Ascending aorta (tissue), 2 donors: ENCODE results near the gene RASA3. TPM values are rescaled to one million over a fixed set of nuclear protein-coding genes. Genes with fewer than 3 reads are reported as not detected.

Experiments
- DNase-seq, 2 donors: peaks; one replicate each; pipeline ENCODE4 v3.0.0-alpha.2; 2019; ENCODE audit warnings: low spot score in 2 of 2
- H3K27ac ChIP-seq, 2 donors: fragments of 200-600 bp; sonication (generic); one replicate each; pipeline ENCODE4 v1.5.1; 2016 to 2017; ENCODE audit warnings: mild to moderate bottlenecking in 1 of 2
- H3K27me3 ChIP-seq: fragments of 200-600 bp; sonication (generic); one replicate; pipeline ENCODE4 v1.5.1; 2017
- H3K36me3 ChIP-seq, 2 donors: fragments of 200-600 bp; sonication (generic); one replicate each; pipeline ENCODE4 v1.5.1; 2016
- H3K4me1 ChIP-seq, 2 donors: fragments of 200-600 bp; sonication (generic); one replicate each; pipeline ENCODE4 v1.5.1; 2016 to 2017; ENCODE audit warnings: mild to moderate bottlenecking in 1 of 2
- H3K4me3 ChIP-seq, 2 donors: fragments of 200-600 bp; sonication (generic); one replicate each; pipeline ENCODE4 v1.5.1; 2016 to 2017; ENCODE audit warnings: mild to moderate bottlenecking in 1 of 2
- H3K9me3 ChIP-seq, 2 donors: fragments of 200-600 bp; sonication (generic); one replicate each; pipeline ENCODE4 v1.5.1; 2016
- CTCF ChIP-seq, 3 experiments: fragments of 200-600 bp in 2 of 3; fragments of 450-650 bp in 1 of 3; sonication (generic) in 2 of 3; IDR thresholded peaks; one replicate each; pipeline ENCODE4 v1.5.1; 2016 to 2019; ENCODE audit warnings: antibody characterized with exemption in 3 of 3, mild to moderate bottlenecking in 1 of 3, moderate library complexity in 1 of 3
- intact Hi-C: fragments of 100-400 bp; cut with DNase I; formaldehyde crosslinking; loops from one replicate; pipeline ENCODE4 v1.15.1; 2023
- total RNA-seq: library from RNA; depleted of rRNA; stranded (reverse); fragments of >200 nt; gene quantifications from one replicate; pipeline ENCODE4 v1.1.0, GENCODE V29; 2016

RASA3 gene
- total RNA-seq, 1 donor from 2014 or later = 30.7 TPM

DNA sequence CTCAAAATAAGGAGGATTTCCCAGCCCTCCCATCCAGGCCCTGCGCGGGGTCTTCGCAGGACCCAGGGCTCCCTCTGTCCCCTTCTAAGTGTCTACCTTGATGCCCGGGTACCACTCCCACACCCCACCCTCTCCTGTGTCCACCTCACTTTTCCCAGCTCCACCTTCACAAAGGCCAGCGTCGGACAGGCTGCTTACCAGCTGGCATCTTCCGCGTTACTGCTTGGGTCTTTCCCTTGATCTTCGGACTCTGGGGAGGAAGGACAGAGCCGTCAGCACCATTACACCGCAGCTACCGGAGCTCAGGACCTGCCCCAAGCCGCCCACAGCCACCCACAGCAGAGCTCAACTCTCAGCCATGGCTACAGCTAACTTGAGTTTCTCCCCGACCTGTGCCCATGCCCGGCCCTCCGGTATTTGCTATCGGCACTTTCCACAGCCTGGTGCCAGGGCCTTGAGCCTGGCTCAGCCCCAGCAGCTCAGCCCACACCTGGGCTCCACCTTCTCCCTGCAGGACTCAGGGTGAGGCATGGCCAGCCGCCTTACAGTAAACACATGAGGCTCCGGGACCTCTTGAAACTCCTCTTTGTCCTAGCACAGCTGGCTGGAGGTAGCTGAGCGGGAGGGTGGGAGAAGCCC, 162.3 kb downstream of the RASA3 start:
- no peak for TF ChIP-seq CTCF (IDR thresholded peaks at IDR 0.05)
- no peak overlapping the region for H3K4me3 ChIP-seq
- intact Hi-C loops = loop anchor here (10.0 kb wide), 1 partner anchor 165 kb away; the partner anchor contains the start of gene RASA3
- DNase-seq = no peak
- peaks cover 6 to 11% of the 10 kb centered on the region in 2 donors for H3K4me1 ChIP-seq
- H3K27ac ChIP-seq = peak overlapping the region in 1 of 2 donors; percentile 48
- no peaks in the 10 kb centered on the region for H3K27me3 ChIP-seq
- H3K36me3 ChIP-seq = peaks cover 18 to 19% of the 10 kb centered on the region in 2 donors
- H3K9me3 ChIP-seq = no peaks in the 10 kb centered on the region

GRCh38 chr13:113969311-113969972, 163.0 kb downstream of the RASA3 start:
- intact Hi-C loops = no loop called here
- DNase-seq = no peak
- Histone ChIP-seq H3K4me3 (no peak overlapping the region), H3K27ac (no peak overlapping the region), H3K27me3 (no peaks in the 10 kb centered on the region), H3K36me3 (peaks cover 11 to 12% of the 10 kb centered on the region in 2 donors), H3K9me3 (no peaks in the 10 kb centered on the region), H3K4me1 (peaks cover 6 to 11% of the 10 kb centered on the region in 2 donors)
- TF ChIP-seq CTCF (IDR thresholded peaks at IDR 0.05) = no peak

GRCh38 chr13:113968463-113969310, 163.7 kb downstream of the RASA3 start:
- no peaks in the 10 kb centered on the region for H3K9me3 ChIP-seq
- peaks cover 6 to 11% of the 10 kb centered on the region in 2 donors for H3K4me1 ChIP-seq
- no peak for TF ChIP-seq CTCF (IDR thresholded peaks at IDR 0.05)
- H3K27ac ChIP-seq = no peak overlapping the region
- no peak for DNase-seq
- intact Hi-C loops = no loop called here
- no peak overlapping the region for H3K4me3 ChIP-seq
- no peaks in the 10 kb centered on the region for H3K27me3 ChIP-seq
- peaks cover 5 to 7% of the 10 kb centered on the region in 2 donors for H3K36me3 ChIP-seq

GRCh38 chr13:113967729-113968462, 164.5 kb downstream of the RASA3 start:
- Histone ChIP-seq H3K9me3 (no peaks in the 10 kb centered on the region), H3K36me3 (peaks cover 0 to 4% of the 10 kb centered on the region in 2 donors), H3K4me1 (peaks cover 6 to 11% of the 10 kb centered on the region in 2 donors), H3K27me3 (no peaks in the 10 kb centered on the region), H3K27ac (no peak overlapping the region), H3K4me3 (no peak overlapping the region)
- no peak for TF ChIP-seq CTCF (IDR thresholded peaks at IDR 0.05)
- no peak for DNase-seq
- intact Hi-C loops = no loop called here

- peaks cover 0 to 4% of the 10 kb centered on the region in 2 donors for H3K36me3 ChIP-seq
- TF ChIP-seq CTCF (IDR thresholded peaks at IDR 0.05) = no peak
- no peak overlapping the region for H3K4me3 ChIP-seq
- intact Hi-C loops = no loop called here
- H3K4me1 ChIP-seq = peaks cover 6 to 11% of the 10 kb centered on the region in 2 donors
- H3K27me3 ChIP-seq = no peaks in the 10 kb centered on the region
- H3K9me3 ChIP-seq = no peaks in the 10 kb centered on the region
- DNase-seq = no peak
- no peak overlapping the region for H3K27ac ChIP-seq
Measured at GRCh38 chr13:113967206-113967720, 165.2 kb downstream of the RASA3 start.
